ENCODE results near the gene ITGB6.

DNA sequence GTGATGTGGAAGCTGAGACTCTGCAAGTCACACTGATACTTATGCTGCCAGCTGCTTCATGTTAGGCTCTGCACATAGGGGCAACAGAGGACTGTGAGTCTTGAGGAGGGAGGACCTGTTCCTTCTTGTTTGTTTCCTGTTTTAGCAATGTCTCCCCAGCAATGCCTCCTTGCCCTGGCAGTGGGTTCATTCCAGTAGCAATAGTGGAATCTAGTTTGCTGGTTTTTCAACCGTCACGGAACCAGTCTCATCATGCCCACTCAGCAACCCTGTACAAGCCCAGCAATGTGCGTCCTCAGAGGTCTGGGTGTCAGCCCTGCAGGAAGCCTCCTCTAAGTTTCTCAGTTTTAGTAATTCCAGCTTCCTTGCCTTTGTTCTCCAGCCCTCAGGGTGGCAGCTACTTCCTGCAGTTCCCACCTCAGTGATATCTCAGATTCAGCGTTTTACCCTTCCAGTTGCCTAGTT is 20.5 kb upstream of the ITGB6 start:
- TF ChIP-seq, protein P1, sequence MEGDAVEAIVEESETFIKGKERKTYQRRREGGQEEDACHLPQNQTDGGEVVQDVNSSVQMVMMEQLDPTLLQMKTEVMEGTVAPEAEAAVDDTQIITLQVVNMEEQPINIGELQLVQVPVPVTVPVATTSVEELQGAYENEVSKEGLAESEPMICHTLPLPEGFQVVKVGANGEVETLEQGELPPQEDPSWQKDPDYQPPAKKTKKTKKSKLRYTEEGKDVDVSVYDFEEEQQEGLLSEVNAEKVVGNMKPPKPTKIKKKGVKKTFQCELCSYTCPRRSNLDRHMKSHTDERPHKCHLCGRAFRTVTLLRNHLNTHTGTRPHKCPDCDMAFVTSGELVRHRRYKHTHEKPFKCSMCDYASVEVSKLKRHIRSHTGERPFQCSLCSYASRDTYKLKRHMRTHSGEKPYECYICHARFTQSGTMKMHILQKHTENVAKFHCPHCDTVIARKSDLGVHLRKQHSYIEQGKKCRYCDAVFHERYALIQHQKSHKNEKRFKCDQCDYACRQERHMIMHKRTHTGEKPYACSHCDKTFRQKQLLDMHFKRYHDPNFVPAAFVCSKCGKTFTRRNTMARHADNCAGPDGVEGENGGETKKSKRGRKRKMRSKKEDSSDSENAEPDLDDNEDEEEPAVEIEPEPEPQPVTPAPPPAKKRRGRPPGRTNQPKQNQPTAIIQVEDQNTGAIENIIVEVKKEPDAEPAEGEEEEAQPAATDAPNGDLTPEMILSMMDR (IDR thresholded peaks at IDR 0.05; ENCODE audit: low read depth, low read length, poor library complexity, severe bottlenecking) = no peak
- no peak for TF ChIP-seq EZH2phosphoT487 (IDR thresholded peaks at IDR 0.05; ENCODE audit: borderline replicate concordance, low read length)

Measured in DOHH2 (cell line).